ENCODE data around the gene NECTIN1. TPM values are rescaled to one million over a fixed set of nuclear protein-coding genes. Genes with fewer than 3 reads are reported as not detected.

NECTIN1 gene
- total RNA-seq, 1 donor from 2014 or later, result 62.9 TPM

DNA sequence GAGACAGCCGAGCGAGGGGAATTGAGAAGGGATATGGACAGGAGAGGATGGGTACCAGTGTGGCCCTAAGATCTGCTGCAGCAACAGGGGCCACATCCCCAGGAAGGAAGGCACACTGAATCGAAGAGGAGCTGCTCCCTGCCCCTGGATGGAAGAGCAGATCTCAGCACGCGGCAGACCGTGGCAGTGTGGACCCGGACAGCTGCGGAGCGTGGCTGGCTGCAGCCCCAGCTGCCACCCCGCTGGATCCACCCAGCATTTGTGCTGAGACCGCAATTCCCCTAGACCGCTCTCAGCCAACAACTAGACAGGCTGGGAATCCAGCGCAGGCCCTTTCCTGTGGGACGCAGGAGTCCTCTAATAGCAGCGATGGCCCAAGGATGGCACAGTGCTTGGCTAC is 94.7 kb downstream of the NECTIN1 start:
- DNase-seq (ENCODE audit: extremely low spot score, unreplicated experiment), result no peak
- H3K4me3 Mint-ChIP-seq, result no peak overlapping the region
- peaks cover under 1% of the 10 kb centered on the region for H3K4me1 Mint-ChIP-seq (ENCODE audit: unreplicated experiment)
- no peaks in the 10 kb centered on the region for H3K9me3 Mint-ChIP-seq
- no peaks in the 10 kb centered on the region for H3K36me3 Mint-ChIP-seq
- TF ChIP-seq, protein P1, sequence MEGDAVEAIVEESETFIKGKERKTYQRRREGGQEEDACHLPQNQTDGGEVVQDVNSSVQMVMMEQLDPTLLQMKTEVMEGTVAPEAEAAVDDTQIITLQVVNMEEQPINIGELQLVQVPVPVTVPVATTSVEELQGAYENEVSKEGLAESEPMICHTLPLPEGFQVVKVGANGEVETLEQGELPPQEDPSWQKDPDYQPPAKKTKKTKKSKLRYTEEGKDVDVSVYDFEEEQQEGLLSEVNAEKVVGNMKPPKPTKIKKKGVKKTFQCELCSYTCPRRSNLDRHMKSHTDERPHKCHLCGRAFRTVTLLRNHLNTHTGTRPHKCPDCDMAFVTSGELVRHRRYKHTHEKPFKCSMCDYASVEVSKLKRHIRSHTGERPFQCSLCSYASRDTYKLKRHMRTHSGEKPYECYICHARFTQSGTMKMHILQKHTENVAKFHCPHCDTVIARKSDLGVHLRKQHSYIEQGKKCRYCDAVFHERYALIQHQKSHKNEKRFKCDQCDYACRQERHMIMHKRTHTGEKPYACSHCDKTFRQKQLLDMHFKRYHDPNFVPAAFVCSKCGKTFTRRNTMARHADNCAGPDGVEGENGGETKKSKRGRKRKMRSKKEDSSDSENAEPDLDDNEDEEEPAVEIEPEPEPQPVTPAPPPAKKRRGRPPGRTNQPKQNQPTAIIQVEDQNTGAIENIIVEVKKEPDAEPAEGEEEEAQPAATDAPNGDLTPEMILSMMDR (conservative IDR thresholded peaks at IDR 0.05), result no peak
- H3K27me3 Mint-ChIP-seq, result peaks cover 8% of the 10 kb centered on the region
- no peak overlapping the region for H3K27ac Mint-ChIP-seq

GRCh38 chr11:119629834-119630624 is 99.0 kb downstream of the NECTIN1 start:
- Mint-ChIP-seq H3K27me3 (peaks cover 12% of the 10 kb centered on the region), H3K36me3 (no peaks in the 10 kb centered on the region), H3K9me3 (no peaks in the 10 kb centered on the region), H3K27ac (no peak overlapping the region), H3K4me1 (ENCODE audit: unreplicated experiment) (peaks cover 9% of the 10 kb centered on the region), H3K4me3 (no peak overlapping the region)
- TF ChIP-seq, protein P1 (conservative IDR thresholded peaks at IDR 0.05), result no peak
- DNase-seq (ENCODE audit: extremely low spot score, unreplicated experiment), result no peak

DNA sequence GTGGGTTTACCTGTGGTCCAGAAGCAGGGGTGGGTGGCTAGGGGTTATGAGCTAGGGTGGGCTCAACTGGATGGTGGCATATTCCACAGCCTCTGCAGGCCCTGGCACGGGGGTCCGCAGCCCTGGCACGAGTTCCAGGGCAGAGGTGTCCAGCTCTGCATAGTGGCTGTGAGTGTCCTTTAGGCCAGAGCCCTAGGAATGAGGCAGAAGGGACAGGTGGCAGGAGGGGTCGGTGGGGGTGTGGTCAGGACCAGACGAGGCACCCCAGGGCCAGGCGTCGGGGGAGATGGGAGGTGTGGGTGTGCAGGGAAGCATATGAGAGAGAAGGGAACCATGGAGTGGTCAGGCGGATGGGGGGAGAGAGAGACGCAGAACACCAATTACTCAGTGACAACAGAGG is 99.9 kb downstream of the NECTIN1 start:
- Mint-ChIP-seq H3K27me3 (peaks cover 12% of the 10 kb centered on the region), H3K27ac (no peak overlapping the region), H3K4me3 (no peak overlapping the region), H3K4me1 (ENCODE audit: unreplicated experiment) (peaks cover 9% of the 10 kb centered on the region), H3K9me3 (no peaks in the 10 kb centered on the region), H3K36me3 (no peaks in the 10 kb centered on the region)
- DNase-seq (ENCODE audit: extremely low spot score, unreplicated experiment), result no peak
- TF ChIP-seq, protein P1 (conservative IDR thresholded peaks at IDR 0.05), result no peak

- Mint-ChIP-seq H3K36me3 (no peaks in the 10 kb centered on the region), H3K27me3 (peaks cover 12% of the 10 kb centered on the region), H3K9me3 (no peaks in the 10 kb centered on the region), H3K27ac (no peak overlapping the region), H3K4me3 (no peak overlapping the region), H3K4me1 (ENCODE audit: unreplicated experiment) (peaks cover 9% of the 10 kb centered on the region)
- no peak for DNase-seq (ENCODE audit: extremely low spot score, unreplicated experiment)
- TF ChIP-seq, protein P1 (conservative IDR thresholded peaks at IDR 0.05), result no peak
Measured at GRCh38 chr11:119627286-119627685, 101.7 kb downstream of the NECTIN1 start.

- Mint-ChIP-seq H3K4me1 (ENCODE audit: unreplicated experiment) (peaks cover 9% of the 10 kb centered on the region), H3K27me3 (peaks cover 11% of the 10 kb centered on the region), H3K27ac (no peak overlapping the region)
Measured at GRCh38 chr11:119626871-119627270, 102.1 kb downstream of the NECTIN1 start.

More at GRCh38 chr11:119626871-119627270, 102.1 kb downstream of the NECTIN1 start:
- H3K9me3 Mint-ChIP-seq, result no peaks in the 10 kb centered on the region
- DNase-seq (ENCODE audit: extremely low spot score, unreplicated experiment), result no peak
- no peak overlapping the region for H3K4me3 Mint-ChIP-seq
- TF ChIP-seq, protein P1 (conservative IDR thresholded peaks at IDR 0.05), result no peak
- H3K36me3 Mint-ChIP-seq, result no peaks in the 10 kb centered on the region

Data from type B pancreatic cell (in vitro differentiated cells).